Measurements from ENCODE around the gene IPPK. TPM values are rescaled to one million over a fixed set of nuclear protein-coding genes. Genes with fewer than 3 reads are reported as not detected.

IPPK gene
- total and polyA plus RNA-seq, 2 donors (not counting 1 experiment from before 2014, with no cell fraction given), result 11.1 to 16.4 TPM

DNA sequence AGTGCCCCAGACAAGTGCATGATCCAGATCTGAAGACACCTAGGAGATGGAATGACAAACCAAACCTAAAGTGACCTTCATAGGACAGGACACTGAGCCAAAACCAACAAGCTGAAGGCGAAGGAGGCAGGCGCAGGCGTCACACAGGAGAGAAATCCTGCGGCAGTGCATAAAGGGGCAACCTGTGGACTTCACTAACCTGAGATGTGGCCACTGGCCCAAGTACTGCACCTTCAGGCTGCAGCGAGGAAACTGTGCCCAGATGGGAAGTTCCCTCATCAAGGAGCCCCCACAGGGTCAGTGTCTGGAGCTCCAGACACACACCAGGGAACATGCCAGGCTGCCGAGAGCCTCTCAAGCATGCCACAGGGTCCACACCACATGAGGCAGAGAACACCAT is 3.7 kb downstream of the IPPK start:
- peaks cover 72% of the 10 kb centered on the region for H3K79me2 ChIP-seq (ENCODE audit: control insufficient read depth, insufficient read depth, low read length)
- H3K27ac ChIP-seq (ENCODE audit: insufficient read depth, low read length), result no peak overlapping the region
- no peak overlapping the region for H3K9ac ChIP-seq (ENCODE audit: insufficient read depth, low read length)
- no peaks in the 10 kb centered on the region for H4K20me1 ChIP-seq (ENCODE audit: control insufficient read depth, extremely low read depth, insufficient read depth, low read length)
- H3K4me1 ChIP-seq (ENCODE audit: control insufficient read depth, extremely low read depth, insufficient read depth, low read length), result peaks cover 3% of the 10 kb centered on the region
- no peak overlapping the region for H2AFZ ChIP-seq (ENCODE audit: low read length)
- peaks cover 6% of the 10 kb centered on the region for H3K36me3 ChIP-seq (ENCODE audit: control insufficient read depth, insufficient read depth, low read length)
- no peak overlapping the region for H3K4me3 ChIP-seq (replicated peaks in 1 of 4; ENCODE audit: control extremely low read depth in 1 of 4, insufficient read depth in 1 of 4, low read depth in 3 of 4, low read length in 4 of 4)
- no peak for TF ChIP-seq EZH2 (IDR thresholded peaks at IDR 0.05; ENCODE audit: low read length, missing control alignments)
- TF ChIP-seq, protein P1, sequence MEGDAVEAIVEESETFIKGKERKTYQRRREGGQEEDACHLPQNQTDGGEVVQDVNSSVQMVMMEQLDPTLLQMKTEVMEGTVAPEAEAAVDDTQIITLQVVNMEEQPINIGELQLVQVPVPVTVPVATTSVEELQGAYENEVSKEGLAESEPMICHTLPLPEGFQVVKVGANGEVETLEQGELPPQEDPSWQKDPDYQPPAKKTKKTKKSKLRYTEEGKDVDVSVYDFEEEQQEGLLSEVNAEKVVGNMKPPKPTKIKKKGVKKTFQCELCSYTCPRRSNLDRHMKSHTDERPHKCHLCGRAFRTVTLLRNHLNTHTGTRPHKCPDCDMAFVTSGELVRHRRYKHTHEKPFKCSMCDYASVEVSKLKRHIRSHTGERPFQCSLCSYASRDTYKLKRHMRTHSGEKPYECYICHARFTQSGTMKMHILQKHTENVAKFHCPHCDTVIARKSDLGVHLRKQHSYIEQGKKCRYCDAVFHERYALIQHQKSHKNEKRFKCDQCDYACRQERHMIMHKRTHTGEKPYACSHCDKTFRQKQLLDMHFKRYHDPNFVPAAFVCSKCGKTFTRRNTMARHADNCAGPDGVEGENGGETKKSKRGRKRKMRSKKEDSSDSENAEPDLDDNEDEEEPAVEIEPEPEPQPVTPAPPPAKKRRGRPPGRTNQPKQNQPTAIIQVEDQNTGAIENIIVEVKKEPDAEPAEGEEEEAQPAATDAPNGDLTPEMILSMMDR (conservative IDR thresholded peaks at IDR 0.05 in 1 of 2, IDR thresholded peaks at IDR 0.05 in 1 of 2; ENCODE audit: low read depth in 1 of 2, low read length in 2 of 2), result no peak
- no peaks in the 10 kb centered on the region for H3K27me3 ChIP-seq (ENCODE audit: control insufficient read depth, insufficient read depth, low read length)
- DNase-seq (ENCODE audit: low read depth in 2 of 2), result no peak
- no peak overlapping the region for H3K4me2 ChIP-seq (ENCODE audit: extremely low read depth, insufficient read depth, low read length)
- H3K9me3 ChIP-seq (ENCODE audit: control insufficient read depth, insufficient read depth, low read depth, low read length), result no peaks in the 10 kb centered on the region

DNA sequence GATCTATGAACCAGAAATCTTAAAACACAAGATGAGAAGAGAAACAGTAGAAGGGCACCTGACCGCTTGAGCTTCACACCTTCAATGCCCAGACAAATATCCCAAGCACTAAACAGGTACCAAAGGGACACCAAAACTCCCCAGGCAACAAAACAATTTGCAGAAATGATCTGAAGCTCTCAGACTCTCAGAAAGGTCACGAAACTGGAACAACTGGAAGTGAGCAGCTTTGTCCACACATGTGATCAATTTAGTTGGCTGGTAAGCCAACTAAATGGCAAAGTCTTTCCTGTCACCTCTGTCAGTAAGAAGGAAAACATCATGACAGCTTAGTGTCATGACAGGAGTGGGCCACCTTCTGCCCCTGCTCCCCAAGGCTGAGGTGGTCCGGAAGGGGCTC is 4.1 kb downstream of the IPPK start:
- no peak overlapping the region for H3K4me3 ChIP-seq (replicated peaks in 1 of 4; ENCODE audit: control extremely low read depth in 1 of 4, insufficient read depth in 1 of 4, low read depth in 3 of 4, low read length in 4 of 4)
- no peaks in the 10 kb centered on the region for H3K27me3 ChIP-seq (ENCODE audit: control insufficient read depth, insufficient read depth, low read length)
- no peak overlapping the region for H2AFZ ChIP-seq (ENCODE audit: low read length)
- no peaks in the 10 kb centered on the region for H3K9me3 ChIP-seq (ENCODE audit: control insufficient read depth, insufficient read depth, low read depth, low read length)
- TF ChIP-seq, protein P1 (conservative IDR thresholded peaks at IDR 0.05 in 1 of 2, IDR thresholded peaks at IDR 0.05 in 1 of 2; ENCODE audit: low read depth in 1 of 2, low read length in 2 of 2), result no peak
- no peak for TF ChIP-seq EZH2 (IDR thresholded peaks at IDR 0.05; ENCODE audit: low read length, missing control alignments)
- no peak for DNase-seq (ENCODE audit: low read depth in 2 of 2)
- peaks cover 76% of the 10 kb centered on the region for H3K79me2 ChIP-seq (ENCODE audit: control insufficient read depth, insufficient read depth, low read length)
- no peak overlapping the region for H3K4me2 ChIP-seq (ENCODE audit: extremely low read depth, insufficient read depth, low read length)
- peaks cover 6% of the 10 kb centered on the region for H3K36me3 ChIP-seq (ENCODE audit: control insufficient read depth, insufficient read depth, low read length)
- no peak overlapping the region for H3K27ac ChIP-seq (ENCODE audit: insufficient read depth, low read length)
- H3K4me1 ChIP-seq (ENCODE audit: control insufficient read depth, extremely low read depth, insufficient read depth, low read length), result peaks cover 3% of the 10 kb centered on the region
- no peak overlapping the region for H3K9ac ChIP-seq (ENCODE audit: insufficient read depth, low read length)
- H4K20me1 ChIP-seq (ENCODE audit: control insufficient read depth, extremely low read depth, insufficient read depth, low read length), result no peaks in the 10 kb centered on the region

DNA sequence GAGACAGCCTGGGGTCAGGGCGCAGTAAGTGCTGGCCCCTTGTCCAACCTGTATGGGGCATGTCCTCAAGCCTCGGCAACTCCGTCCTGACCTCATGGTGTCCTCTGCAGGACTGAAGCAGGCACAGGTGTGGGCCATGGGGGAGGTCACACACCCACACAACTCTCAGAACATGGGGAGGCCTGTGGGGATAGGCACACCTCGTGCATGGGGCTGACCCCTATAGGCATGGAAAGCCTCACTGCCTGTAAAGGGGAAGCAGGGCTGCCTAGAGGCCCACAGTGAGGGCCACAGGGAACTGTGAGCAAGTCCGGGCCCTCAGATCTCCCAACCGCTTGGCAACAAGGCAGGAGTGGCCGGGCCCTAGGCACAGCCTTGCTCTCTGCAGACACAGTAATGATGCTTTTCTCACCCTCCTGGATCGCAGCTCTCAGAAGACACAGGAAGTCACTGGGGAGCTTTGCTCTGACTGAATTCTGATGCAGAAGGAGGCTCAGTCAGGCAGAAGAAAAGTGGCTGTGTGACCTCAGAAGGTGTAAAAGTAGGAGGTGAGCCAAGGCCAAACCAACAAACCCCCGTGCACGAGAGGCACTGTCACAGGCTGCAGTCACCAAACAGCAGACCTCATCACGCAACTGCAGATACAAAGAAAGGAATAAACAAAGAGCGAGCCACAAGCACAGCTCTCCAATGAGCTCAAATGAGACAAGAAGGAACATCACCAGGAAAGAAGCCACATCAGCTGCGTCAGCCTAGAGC is 5.4 kb downstream of the IPPK start:
- Histone ChIP-seq H2AFZ (ENCODE audit: low read length) (no peak overlapping the region), H3K27ac (ENCODE audit: insufficient read depth, low read length) (peak overlapping the region; percentile 8), H3K4me3 (replicated peaks in 1 of 4; ENCODE audit: control extremely low read depth in 1 of 4, insufficient read depth in 1 of 4, low read depth in 3 of 4, low read length in 4 of 4) (no peak overlapping the region), H3K4me1 (ENCODE audit: control insufficient read depth, extremely low read depth, insufficient read depth, low read length) (peaks cover 3% of the 10 kb centered on the region), H3K4me2 (ENCODE audit: extremely low read depth, insufficient read depth, low read length) (peak overlapping the region; percentile 29), H3K79me2 (ENCODE audit: control insufficient read depth, insufficient read depth, low read length) (peaks cover 81% of the 10 kb centered on the region), H3K9ac (ENCODE audit: insufficient read depth, low read length) (no peak overlapping the region), H4K20me1 (ENCODE audit: control insufficient read depth, extremely low read depth, insufficient read depth, low read length) (no peaks in the 10 kb centered on the region), H3K9me3 (ENCODE audit: control insufficient read depth, insufficient read depth, low read depth, low read length) (no peaks in the 10 kb centered on the region), H3K27me3 (ENCODE audit: control insufficient read depth, insufficient read depth, low read length) (no peaks in the 10 kb centered on the region), H3K36me3 (ENCODE audit: control insufficient read depth, insufficient read depth, low read length) (peaks cover 6% of the 10 kb centered on the region)
- peak; percentile 4 to 57 for DNase-seq (ENCODE audit: low read depth in 2 of 2)
- TF ChIP-seq EZH2 (IDR thresholded peaks at IDR 0.05; ENCODE audit: low read length, missing control alignments), result no peak
- TF ChIP-seq, protein P1 (conservative IDR thresholded peaks at IDR 0.05 in 1 of 2, IDR thresholded peaks at IDR 0.05 in 1 of 2; ENCODE audit: low read depth in 1 of 2, low read length in 2 of 2), result no peak

Data from fibroblast of lung (primary cell).